ENCODE measurements around the gene RBMS3.
"Not testable (repeated sequence)": the region's sequence is repeated elsewhere in the genome, so short reads cannot be mapped to it uniquely, and the experiment has no call there.

RBMS3 gene

DNA sequence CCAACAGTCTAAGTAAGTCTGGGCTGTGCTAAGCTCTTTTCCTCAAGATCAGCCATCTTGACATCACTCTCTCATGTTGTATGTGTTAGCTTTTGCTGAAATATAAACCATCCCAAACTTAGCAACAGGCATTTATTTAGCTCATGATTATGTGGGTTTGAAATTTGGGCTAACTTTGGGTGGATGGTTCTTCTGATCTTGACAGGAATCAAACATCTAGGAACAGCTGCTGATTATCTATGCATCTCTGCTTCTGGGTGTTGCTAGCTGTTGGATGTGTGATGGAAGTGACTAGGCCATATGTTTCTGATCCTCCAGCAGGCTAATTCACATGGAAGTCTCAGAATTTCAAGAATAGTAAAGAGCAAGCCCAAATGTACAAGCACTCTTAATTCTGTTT is 710.3 kb downstream of the RBMS3 start:
- DNase-seq: no peak

DNA sequence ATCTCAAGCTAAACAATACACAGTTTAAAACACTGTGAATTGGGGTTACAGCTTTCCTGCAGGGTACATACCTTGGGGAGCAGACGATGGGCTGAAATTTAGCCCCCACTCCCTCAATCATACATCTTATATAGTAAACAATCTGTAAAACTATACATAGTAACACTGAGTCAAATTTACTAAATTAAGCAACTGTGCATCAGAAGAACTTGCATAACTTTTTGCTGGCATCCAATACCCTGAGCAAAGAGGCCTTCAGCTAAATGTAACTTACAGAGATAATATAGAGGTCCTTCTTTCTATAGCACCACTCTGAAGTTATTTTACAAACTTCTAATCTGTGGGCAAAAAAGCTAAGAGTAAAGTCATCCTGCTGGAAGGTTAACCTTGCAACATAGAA is 721.9 kb downstream of the RBMS3 start:
- DNase-seq: no peak

DNA sequence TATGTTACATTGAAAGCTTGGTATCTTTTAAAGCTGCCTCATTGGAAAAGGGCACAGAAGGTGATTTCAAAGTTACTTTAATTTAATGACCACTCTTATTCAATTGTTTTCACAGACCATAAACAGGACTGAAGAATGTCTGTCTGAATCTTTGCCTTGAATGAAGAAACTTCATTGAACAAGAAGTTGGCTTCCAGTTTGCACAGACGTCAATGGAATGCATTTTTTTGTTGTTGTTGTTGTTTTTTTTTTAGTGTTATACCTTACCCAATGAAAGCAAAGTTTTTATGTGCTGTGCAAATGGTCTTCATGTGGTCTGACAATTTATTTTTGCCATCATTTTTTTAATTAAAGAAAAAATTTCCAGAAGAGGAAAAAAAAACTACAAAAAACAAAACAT is 722.9 kb downstream of the RBMS3 start:
- no peak for DNase-seq

DNA sequence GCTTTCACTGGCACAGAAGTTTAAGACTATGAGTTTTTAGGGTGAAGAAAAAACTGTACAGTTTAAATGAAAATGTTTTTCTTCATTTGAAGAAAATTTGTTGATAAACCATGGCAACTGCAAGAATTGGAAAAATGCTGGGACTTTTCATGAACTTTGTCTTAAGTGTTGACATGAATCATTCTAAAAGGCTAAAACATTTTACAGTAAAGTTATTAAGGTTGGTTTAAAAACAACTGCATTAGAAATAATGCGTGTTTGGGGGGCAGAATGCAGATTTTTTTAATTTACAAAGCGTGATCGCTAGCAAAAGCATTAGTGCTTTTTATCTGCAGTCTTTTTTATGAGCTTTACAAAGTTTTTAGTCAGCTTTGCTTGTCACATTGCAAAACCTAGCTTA is 723.6 kb downstream of the RBMS3 start:
- DNase-seq: no peak

DNA sequence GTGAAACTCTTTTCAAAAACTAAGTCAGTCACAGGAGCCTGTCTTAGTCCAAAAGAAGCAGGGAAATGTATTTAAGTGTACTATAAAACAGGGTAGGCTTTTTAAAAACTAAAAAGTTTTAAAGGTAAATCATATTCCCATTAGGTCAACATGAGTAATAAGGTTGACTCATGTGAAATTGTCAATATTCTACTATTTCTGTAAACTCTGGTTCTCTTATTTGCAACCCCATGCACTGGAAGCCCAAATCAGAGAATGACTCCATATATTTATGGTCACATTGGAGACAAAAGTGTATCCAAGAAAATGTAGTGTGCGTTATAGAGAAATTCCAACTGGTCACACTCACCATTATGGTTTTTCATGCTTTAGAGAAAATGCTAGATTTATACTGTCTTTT is 725.2 kb downstream of the RBMS3 start:
- DNase-seq: no peak

GRCh38 chr3:30007668-30008067 is 726.8 kb downstream of the RBMS3 start:
- DNase-seq: no peak

DNA sequence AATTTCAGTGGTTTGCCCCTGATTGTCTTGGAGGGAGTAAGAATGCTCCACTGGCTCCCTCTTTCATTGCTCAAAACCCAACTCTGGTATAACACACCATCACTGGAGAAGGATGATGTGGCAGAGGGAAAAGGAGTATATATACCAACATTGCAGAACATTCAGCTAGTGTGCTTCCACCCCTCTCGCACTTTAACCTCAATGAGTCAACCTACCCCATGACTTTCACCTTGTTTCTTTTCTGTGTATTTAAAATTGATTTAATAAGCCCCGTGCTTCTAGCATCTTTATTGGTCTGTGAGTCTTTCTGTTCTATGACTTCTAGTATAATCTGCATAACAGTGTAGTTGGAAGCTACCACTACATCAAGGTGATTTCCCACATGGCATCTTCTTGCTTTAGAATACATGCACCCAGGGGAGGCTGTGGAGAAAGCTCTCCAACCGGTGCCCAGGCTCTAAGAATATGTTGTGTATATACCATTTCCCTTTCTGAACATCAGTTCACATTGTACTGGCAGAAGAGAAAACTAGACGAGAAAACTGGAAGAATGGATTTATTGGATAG is 730.4 kb downstream of the RBMS3 start:
- DNase-seq: no peak

DNA sequence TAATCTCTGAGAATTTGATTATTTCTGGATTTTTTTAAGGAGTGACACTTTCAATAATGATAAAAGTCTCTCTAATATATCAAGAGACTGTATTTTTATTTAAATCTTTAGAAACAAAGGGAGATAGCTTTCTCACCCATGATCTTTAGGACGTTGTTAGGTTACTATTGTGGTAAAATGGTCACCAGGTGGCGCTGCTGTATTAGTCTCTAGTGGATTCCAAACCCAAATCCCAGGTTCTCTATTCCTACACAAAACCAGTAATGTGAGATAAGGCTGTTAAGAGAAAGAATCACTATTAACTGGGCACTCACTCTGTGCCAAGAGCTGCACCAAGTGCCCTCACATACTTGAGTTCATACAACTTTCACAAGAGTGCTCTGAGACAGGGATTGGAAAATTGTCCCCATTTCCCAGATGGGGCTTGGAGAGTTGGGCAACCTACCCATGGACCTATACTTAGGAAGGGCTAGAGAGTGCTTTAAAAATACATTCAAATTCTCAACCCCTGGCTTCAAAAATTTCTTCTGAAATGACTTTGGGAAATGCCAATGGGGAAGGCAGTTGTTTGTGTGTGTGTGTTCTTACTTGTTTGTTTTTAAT is 732.2 kb downstream of the RBMS3 start:
- DNase-seq: no peak

GRCh38 chr3:30017901-30018300 is 737.0 kb downstream of the RBMS3 start:
- no peak for DNase-seq

- no peak for DNase-seq
These were observed 739.5 kb downstream of the RBMS3 start for GRCh38 chr3:30020380-30020779.

DNA sequence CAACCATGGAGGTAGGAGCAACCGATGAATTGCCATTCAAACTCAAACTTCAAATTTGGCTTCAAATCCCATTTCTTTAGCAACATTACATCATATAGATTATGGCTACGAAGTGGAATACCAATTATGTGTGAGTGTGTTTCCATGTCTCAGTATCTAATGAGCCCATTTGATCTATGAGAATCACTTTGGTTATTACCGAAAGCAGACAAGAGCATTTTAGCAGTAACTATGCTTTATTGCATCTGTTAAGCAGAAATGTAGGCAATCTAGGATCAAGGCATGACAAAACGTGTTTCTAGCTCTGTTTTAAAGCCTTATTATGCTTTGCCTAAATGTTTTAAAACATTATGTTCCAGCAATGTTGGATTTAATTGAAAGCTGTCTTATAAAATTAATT is 743.6 kb downstream of the RBMS3 start:
- no peak for DNase-seq

GRCh38 chr3:30026851-30027250 is 746.0 kb downstream of the RBMS3 start:
- no peak for DNase-seq

DNA sequence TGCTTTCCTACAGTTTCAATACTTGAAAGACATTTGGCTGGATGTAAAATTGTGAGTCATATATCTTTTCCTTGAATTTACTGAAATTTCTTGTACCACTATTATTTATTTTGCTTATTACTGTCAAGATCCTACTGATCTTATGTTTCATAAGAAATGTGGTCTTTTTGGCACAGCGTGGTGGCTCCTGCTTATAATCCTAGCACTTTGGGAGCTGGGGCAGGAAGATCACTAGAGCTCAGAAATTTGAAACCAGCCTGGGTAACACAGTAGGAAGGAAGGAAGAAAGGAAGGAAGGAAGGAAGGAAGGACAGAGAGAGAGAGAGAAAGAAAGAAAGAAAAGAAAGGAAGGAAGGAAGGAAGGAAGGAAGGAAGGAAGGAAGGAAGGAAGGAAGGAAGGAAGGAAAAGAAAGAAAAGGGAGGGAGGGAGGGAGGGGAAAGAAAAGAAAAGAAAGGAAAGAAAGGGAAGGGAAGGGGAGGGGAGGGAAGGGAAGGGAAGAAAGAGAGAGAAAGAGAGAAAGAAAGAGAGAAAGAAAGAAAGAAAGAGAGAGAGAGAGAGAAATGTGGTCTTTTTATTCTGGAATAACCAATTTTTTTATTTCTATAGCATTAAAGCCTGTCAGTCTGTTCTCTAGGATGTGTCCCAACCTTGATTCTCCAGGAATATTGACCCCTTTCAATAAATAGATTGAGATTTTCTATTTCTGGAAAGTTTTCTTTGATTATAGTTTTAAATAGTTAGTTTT is 753.5 kb downstream of the RBMS3 start:
- no peak for DNase-seq

GRCh38 chr3:30035935-30036567 is 755.2 kb downstream of the RBMS3 start:
- no peak for DNase-seq

DNA sequence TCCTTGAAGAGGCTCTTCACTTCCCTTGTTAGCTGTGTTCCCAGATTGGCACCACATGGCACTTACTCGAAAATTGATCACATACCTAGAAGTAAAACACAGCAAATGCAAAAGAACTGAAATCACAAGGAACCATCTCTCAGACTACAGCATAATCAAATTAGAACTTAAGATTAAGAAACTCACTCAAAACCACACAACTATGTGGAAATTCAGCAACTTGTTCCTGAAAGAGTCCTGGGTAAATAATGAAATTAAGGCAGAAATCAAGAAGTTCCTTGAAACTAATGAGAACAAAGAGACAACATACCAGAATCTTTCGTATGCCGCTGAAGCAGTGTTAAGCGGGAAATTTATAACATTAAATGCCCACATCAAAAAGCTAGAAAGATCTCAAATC is 759.3 kb downstream of the RBMS3 start:
- DNase-seq: no peak

DNA sequence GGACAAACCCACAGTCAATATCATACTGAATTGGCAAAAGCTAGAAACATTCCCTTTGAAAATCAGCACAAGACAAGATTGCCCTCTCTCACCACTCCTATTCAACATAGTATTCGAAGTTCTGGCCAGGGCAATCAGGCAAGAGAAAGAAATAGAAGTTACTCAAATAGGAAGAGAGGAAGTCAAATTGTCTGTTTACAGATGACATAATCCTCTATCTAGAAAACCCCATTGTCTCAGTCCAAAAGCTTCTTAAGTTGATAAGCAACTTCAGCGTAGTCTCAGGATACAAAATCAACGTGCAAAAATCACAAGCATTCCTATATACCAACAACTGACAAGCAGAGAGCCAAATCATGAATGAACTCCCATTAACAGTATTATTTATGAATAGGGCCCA is 760.6 kb downstream of the RBMS3 start:
- not testable (repeated sequence) for DNase-seq

DNA sequence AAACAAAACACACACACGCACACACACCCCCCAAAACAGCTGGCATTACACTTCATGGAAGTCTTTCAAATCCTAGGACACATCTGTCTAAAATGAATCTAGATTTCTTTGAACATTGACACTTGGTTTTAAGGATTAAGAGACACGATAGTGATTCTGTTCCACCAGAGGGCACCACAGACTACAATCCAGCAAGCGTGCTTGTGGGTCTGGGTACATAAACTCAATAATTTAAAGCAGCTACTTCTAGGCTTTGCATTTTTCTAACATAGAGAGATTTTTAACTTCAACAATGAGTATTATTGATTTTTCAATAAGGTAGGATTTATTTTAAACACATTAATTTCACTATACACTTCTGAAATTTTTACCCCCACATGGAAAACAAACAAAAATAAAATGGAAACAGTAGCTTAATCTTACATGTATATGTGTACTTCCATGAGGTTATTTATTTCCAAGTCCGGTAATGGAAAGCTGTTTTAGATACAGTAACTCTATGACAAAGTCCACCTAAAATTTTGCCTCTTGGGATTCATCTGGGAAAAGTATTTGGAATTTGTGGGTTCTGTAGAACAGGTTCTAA is 761.5 kb downstream of the RBMS3 start:
- DNase-seq: no peak

- DNase-seq: no peak
These were observed 762.2 kb downstream of the RBMS3 start for GRCh38 chr3:30042916-30043555.

- no peak for DNase-seq
These were observed 763.6 kb downstream of the RBMS3 start for GRCh38 chr3:30044515-30044914.

GRCh38 chr3:30048431-30048830 is 767.6 kb downstream of the RBMS3 start:
- no peak for DNase-seq

DNA sequence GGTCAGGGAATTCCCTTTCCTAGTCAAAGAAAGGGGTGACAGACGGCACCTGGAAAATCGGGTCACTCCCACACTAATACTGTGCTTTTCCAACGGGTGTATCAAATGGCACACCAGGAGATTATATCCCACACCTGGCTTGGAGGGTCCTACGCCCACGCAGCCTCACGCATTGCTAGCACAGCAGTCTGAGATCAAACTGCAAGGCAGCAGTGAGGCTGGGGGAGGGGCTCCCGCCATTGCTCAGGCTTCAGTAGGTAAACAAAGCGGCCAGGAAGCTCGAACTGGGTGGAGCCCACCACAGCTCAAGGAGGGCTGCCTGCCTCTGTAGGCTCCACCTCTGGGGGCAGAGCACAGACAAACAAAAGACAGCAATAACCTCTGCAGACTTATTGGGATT is 769.2 kb downstream of the RBMS3 start:
- not testable (repeated sequence) for DNase-seq

DNA sequence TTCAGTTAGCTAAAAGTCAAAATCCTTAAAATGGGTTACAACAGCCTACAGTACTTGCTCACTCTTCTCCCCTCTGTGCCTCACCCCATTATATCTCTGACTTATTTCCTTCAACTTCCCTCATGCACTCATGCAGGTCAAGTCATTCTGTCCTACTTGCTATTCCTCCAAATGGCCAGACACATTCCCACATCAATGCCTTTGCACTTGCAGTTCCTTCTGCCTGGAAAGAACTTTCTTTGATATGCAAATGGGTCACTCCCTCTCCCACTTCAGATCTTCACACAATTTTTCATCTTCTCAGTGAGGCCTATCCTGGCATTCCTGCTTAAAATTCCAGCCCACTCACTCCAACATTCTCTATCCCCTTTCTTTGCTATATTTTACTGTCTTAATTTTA is 778.4 kb downstream of the RBMS3 start:
- DNase-seq: no peak

Data from NCI-H1436 treated with DMSO at 0.1 percent for 48 hours (cell line).